ENCODE measurements around the gene IP6K1. TPM values are rescaled to one million over a fixed set of nuclear protein-coding genes. Genes with fewer than 3 reads are reported as not detected.

The IP6K1 gene
- total and polyA plus RNA-seq, 12 donors, result 12.3 to 73.9 (median 44.2) TPM

DNA sequence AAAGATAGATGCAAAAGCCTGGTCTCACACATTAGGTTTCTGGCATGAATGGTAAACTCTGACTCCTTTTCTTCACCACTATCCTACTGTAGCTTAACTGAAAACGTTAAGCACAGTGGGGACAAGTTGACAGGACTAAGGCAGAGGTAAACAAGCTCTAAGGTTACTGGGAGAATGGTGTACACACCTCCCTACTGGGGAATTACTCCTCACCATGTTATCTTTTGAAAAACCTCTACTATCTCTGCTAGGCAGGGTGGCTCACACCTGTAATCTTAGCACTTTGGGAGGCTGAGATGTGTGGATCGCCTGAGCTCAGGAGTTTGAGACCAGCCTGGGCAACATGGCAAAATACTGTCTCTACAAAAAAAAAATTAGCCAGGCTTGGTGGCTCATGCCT, 29.1 kb downstream of the IP6K1 start:
- no peak for TF ChIP-seq POLR2A (IDR thresholded peaks at IDR 0.05)
- TF ChIP-seq, protein P1, sequence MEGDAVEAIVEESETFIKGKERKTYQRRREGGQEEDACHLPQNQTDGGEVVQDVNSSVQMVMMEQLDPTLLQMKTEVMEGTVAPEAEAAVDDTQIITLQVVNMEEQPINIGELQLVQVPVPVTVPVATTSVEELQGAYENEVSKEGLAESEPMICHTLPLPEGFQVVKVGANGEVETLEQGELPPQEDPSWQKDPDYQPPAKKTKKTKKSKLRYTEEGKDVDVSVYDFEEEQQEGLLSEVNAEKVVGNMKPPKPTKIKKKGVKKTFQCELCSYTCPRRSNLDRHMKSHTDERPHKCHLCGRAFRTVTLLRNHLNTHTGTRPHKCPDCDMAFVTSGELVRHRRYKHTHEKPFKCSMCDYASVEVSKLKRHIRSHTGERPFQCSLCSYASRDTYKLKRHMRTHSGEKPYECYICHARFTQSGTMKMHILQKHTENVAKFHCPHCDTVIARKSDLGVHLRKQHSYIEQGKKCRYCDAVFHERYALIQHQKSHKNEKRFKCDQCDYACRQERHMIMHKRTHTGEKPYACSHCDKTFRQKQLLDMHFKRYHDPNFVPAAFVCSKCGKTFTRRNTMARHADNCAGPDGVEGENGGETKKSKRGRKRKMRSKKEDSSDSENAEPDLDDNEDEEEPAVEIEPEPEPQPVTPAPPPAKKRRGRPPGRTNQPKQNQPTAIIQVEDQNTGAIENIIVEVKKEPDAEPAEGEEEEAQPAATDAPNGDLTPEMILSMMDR (IDR thresholded peaks at IDR 0.05), result no peak
- no peak for DNase-seq
- intact Hi-C loops (cut with DNase I), result no loop called here
- Histone ChIP-seq H3K36me3 (replicated peaks in 1 of 2) (no peaks in the 10 kb centered on the region), H3K4me1 (replicated peaks in 1 of 2) (peaks cover 7 to 31% of the 10 kb centered on the region in 2 donors), H3K4me3 (no peak overlapping the region), H3K27me3 (no peaks in the 10 kb centered on the region), H3K9me3 (replicated peaks in 1 of 3) (no peaks in the 10 kb centered on the region), H3K27ac (no peak overlapping the region)
- WGBS, 4 donors, result 73 to 82% (median 80%) methylated on average over 2 of the region's 2 CpGs

GRCh38 chr3:49756036-49756435, 30.3 kb downstream of the IP6K1 start:
- intact Hi-C loops (cut with DNase I), result no loop called here
- DNase-seq, result no peak
- TF ChIP-seq, protein P1 (IDR thresholded peaks at IDR 0.05), result no peak
- no peak for TF ChIP-seq POLR2A (IDR thresholded peaks at IDR 0.05)

DNA sequence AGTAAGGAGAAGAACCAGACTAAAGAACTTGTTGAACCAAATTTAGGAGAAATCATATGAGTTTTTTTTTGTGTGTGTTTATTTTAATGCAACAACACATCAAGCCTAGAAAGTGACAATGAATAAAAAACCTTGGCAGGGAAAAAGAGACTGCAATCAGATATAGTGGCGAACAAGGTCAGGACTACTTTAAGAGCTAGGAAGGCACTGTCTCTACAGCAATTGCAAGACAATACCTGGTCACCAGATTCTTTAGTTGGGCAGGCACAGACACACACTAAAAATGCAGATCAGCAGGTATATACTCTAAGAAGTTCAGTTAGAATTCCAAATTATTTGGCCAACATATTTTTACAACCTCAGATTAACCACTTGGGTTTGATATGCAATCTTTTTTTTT, 31.8 kb downstream of the IP6K1 start:
- Histone ChIP-seq H3K4me1 (replicated peaks in 1 of 2) (peaks cover 7 to 31% of the 10 kb centered on the region in 2 donors), H3K9me3 (replicated peaks in 1 of 3) (no peaks in the 10 kb centered on the region), H3K27me3 (no peaks in the 10 kb centered on the region), H3K27ac (no peak overlapping the region), H3K36me3 (replicated peaks in 1 of 2) (peaks cover 0 to 3% of the 10 kb centered on the region in 2 donors), H3K4me3 (no peak overlapping the region)
- TF ChIP-seq POLR2A (IDR thresholded peaks at IDR 0.05), result no peak
- TF ChIP-seq, protein P1 (IDR thresholded peaks at IDR 0.05), result no peak
- intact Hi-C loops (cut with DNase I), result no loop called here
- WGBS, 4 donors, result 41 to 68% (median 56%) methylated on average over 1 of the region's 1 CpG
- no peak for DNase-seq

More at GRCh38 chr3:49756036-49756435, 30.3 kb downstream of the IP6K1 start:
- no peak overlapping the region for H3K4me3 ChIP-seq
- no peaks in the 10 kb centered on the region for H3K36me3 ChIP-seq (replicated peaks in 1 of 2)
- H3K4me1 ChIP-seq (replicated peaks in 1 of 2), result peaks cover 7 to 31% of the 10 kb centered on the region in 2 donors
- no peak overlapping the region for H3K27ac ChIP-seq
- WGBS, 4 donors, result 11 to 24% (median 15%) methylated on average over 1 of the region's 1 CpG
- H3K27me3 ChIP-seq, result no peaks in the 10 kb centered on the region
- H3K9me3 ChIP-seq (replicated peaks in 1 of 3), result no peaks in the 10 kb centered on the region

DNA sequence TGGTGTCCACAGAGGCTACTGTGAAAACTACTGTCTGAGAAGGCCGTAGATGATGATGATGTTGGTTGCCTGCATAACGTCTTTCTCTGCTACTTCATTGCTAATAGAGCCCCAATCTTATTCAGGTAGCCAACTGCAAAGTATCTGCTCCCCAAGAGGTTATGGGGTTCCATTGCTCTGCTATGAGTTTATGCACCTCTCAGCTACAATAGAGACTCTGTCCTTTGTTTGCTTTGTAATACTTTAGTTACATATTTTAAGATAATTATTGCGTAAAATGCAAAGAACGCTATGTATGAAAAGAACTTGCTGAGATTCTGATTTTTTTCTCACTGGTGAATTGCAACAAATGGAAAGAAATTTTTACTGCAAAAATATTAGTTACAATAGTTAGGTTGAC, 34.8 kb downstream of the IP6K1 start:
- Histone ChIP-seq H3K27ac (no peak overlapping the region), H3K4me3 (no peak overlapping the region), H3K4me1 (replicated peaks in 1 of 2) (peaks cover 7 to 38% of the 10 kb centered on the region in 2 donors), H3K9me3 (replicated peaks in 1 of 3) (no peaks in the 10 kb centered on the region), H3K27me3 (no peaks in the 10 kb centered on the region), H3K36me3 (replicated peaks in 1 of 2) (peaks cover 0 to 13% of the 10 kb centered on the region in 2 donors)
- intact Hi-C loops (cut with DNase I), result no loop called here
- TF ChIP-seq POLR2A (IDR thresholded peaks at IDR 0.05), result no peak
- TF ChIP-seq, protein P1 (IDR thresholded peaks at IDR 0.05), result no peak
- WGBS, 4 donors, result 88 to 95% (median 92%) methylated on average over 4 of the region's 4 CpGs
- DNase-seq, result no peak
